Skeletal muscle tissue (tissue), 4 donors: ENCODE measurements around the gene BOLL. TPM values are rescaled to one million over a fixed set of nuclear protein-coding genes. Genes with fewer than 3 reads are reported as not detected.
"Not testable (repeated sequence)": the region's sequence is repeated elsewhere in the genome, so short reads cannot be mapped to it uniquely, and the experiment has no call there.

Experiments
- H3K27ac ChIP-seq: one replicate; pipeline ENCODE4 v1.7.0; 2013; ENCODE audit warnings: mild to moderate bottlenecking, low read depth, low read length, inconsistent platforms
- H3K27me3 ChIP-seq, 3 donors: one replicate each; pipeline ENCODE4 v1.7.0; 2013; ENCODE audit warnings: low read length in 3 of 3; ENCODE audit not compliant: control insufficient read depth in 3 of 3, insufficient read depth in 3 of 3
- H3K36me3 ChIP-seq, 3 donors: one replicate each; pipeline ENCODE4 v1.7.0; 2013; ENCODE audit warnings: low read length in 3 of 3; ENCODE audit not compliant: control insufficient read depth in 3 of 3, insufficient read depth in 3 of 3
- H3K4me1 ChIP-seq, 3 donors: one replicate each; pipeline ENCODE4 v1.7.0; 2013; ENCODE audit warnings: low read length in 3 of 3, mild to moderate bottlenecking in 3 of 3; ENCODE audit not compliant: control insufficient read depth in 3 of 3, insufficient read depth in 3 of 3
- H3K4me3 ChIP-seq, 3 donors: one replicate each; pipeline ENCODE4 v1.7.0; 2013; ENCODE audit warnings: low read length in 3 of 3
- H3K9ac ChIP-seq, 3 donors: one replicate each; pipeline ENCODE4 v1.7.0; 2013; ENCODE audit warnings: low read length in 3 of 3, mild to moderate bottlenecking in 3 of 3, moderate library complexity in 2 of 3, low read depth in 1 of 3
- H3K9me3 ChIP-seq, 3 donors: one replicate each; pipeline ENCODE4 v1.7.0; 2013; ENCODE audit warnings: low read length in 3 of 3; ENCODE audit not compliant: control insufficient read depth in 3 of 3
- total RNA-seq: library from RNA; depleted of rRNA; stranded (reverse); fragments of >200 nt; gene quantifications from one replicate; pipeline ENCODE4 v1.2.3, GENCODE V29; 2014
- donor health status: Osteomylitis.

The BOLL gene
- total RNA-seq, 1 donor from 2014 or later = 2.6 TPM

- H3K27ac ChIP-seq = no peak overlapping the region
- no peaks in the 10 kb centered on the region for H3K9me3 ChIP-seq
- H3K9ac ChIP-seq = peak overlapping the region; percentile 80 to 86 (median 83)
- H3K4me3 ChIP-seq = peak overlapping the region; percentile 82 to 99 (median 96)
- H3K27me3 ChIP-seq = no peaks in the 10 kb centered on the region
- peaks cover 0 to 3% (median 0%) of the 10 kb centered on the region in 3 donors for H3K36me3 ChIP-seq
- peaks cover 29 to 38% (median 32%) of the 10 kb centered on the region in 3 donors for H3K4me1 ChIP-seq
Measured at GRCh38 chr2:197707316-197708213, 77.6 kb downstream of the BOLL start.

GRCh38 chr2:197706839-197707207 lies 78.3 kb downstream of the BOLL start:
- no peak overlapping the region for H3K27ac ChIP-seq
- no peaks in the 10 kb centered on the region for H3K9me3 ChIP-seq
- peak overlapping the region; percentile 82 to 99 (median 96) for H3K4me3 ChIP-seq
- peak overlapping the region; percentile 80 to 86 (median 83) for H3K9ac ChIP-seq
- no peaks in the 10 kb centered on the region for H3K27me3 ChIP-seq
- H3K4me1 ChIP-seq = peaks cover 29 to 38% (median 32%) of the 10 kb centered on the region in 3 donors
- H3K36me3 ChIP-seq = peaks cover 0 to 3% (median 0%) of the 10 kb centered on the region in 3 donors

- H3K27ac ChIP-seq = no peak overlapping the region
- peak overlapping the region; percentile 82 to 99 (median 96) for H3K4me3 ChIP-seq
- H3K27me3 ChIP-seq = no peaks in the 10 kb centered on the region
- H3K4me1 ChIP-seq = peaks cover 29 to 38% (median 32%) of the 10 kb centered on the region in 3 donors
- H3K9me3 ChIP-seq = no peaks in the 10 kb centered on the region
- H3K36me3 ChIP-seq = no peaks in the 10 kb centered on the region
- H3K9ac ChIP-seq = peak overlapping the region; percentile 80 to 86 (median 83)
Measured at GRCh38 chr2:197705912-197706838, 78.9 kb downstream of the BOLL start.

DNA sequence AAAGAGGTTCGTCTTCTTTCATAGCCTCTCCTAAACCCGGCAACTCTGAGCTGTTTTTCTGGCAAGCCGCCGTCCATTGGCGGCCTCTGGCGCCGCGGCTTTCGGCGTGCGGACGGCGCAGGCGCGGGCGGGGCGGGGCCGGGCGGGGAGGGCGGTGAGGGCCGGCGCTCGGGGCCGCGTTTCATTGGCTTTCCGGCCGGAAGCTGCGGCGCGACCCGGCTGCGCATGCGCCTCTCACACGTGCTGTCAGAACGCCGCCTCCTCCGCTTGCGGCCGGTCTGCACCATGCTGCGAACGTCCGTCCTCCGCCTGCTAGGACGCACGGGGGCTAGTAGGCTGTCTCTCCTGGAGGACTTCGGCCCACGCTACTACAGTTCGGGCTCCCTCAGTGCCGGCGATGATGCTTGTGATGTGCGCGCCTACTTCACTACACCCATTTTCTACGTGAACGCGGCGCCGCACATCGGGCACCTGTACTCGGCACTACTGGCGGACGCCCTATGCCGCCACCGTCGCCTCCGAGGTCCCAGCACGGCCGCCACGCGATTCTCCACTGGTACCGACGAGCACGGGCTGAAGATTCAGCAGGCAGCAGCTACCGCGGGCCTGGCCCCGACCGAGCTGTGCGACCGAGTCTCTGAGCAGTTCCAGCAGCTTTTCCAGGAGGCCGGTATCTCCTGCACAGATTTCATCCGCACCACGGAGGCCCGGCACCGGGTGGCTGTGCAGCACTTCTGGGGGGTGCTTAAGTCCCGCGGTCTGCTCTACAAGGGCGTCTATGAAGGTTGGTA lies 79.8 kb downstream of the BOLL start, which contains the start of gene MARS2:
Gene MARS2, plus strand, starts transcription at position 249 of the 791 bp plus-strand sequence. Its CDS starts 37 bp downstream, at position 286.
- peaks cover 29 to 38% (median 32%) of the 10 kb centered on the region in 3 donors for H3K4me1 ChIP-seq
- peak within 1 kb of the TSS; percentile 84 to 86 (median 86) for H3K9ac ChIP-seq
- H3K4me3 ChIP-seq = peak within 1 kb of the TSS; percentile 82 to 99 (median 96)
- H3K27me3 ChIP-seq = no peaks in the 10 kb centered on the region
- H3K27ac ChIP-seq = peak within 1 kb of the TSS; percentile 79
- no peaks in the 10 kb centered on the region for H3K36me3 ChIP-seq
- H3K9me3 ChIP-seq = no peaks in the 10 kb centered on the region

DNA sequence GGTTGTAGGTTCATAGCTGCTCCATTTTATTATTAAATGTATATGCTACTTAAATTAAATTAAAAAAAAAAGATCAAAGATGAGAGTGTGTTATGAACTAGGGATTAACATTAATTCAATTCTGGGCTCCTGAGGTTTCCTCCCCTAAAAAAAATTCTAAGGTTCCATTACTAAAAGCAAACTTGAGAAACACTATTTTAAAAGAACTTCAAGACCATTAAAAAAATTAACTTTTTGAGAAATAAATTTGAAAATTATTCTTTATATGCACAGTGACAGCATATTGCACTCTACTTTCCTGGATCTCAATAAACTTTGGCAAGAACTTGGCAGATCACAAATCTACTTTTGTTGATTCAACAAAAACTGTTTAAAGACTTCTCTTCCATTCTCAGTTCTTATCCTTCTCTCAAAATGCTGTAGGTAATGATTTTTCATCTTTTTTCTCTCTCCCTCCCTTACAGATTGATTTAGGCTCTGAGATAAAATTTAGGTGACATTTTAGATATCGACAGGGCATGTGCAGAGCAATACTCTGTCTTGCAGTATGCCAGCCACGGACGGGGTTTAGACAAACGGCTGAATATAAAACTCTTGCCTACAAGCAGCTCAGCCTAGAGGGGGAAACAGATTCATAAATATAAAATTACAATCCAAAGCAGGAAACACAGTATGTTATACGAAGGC lies 80.5 kb downstream of the BOLL start:
- Histone ChIP-seq H3K9ac (peak overlapping the region; percentile 74 to 86 (median 84)), H3K27ac (peak overlapping the region; percentile 79), H3K4me1 (peaks cover 29 to 38% (median 32%) of the 10 kb centered on the region in 3 donors), H3K9me3 (no peaks in the 10 kb centered on the region), H3K27me3 (no peaks in the 10 kb centered on the region), H3K4me3 (peak overlapping the region; percentile 60 to 81 (median 80)), H3K36me3 (no peaks in the 10 kb centered on the region)

- Histone ChIP-seq H3K9me3 (no peaks in the 10 kb centered on the region), H3K4me3 (no peak overlapping the region), H3K9ac (no peak overlapping the region), H3K4me1 (peaks cover 2 to 10% (median 7%) of the 10 kb centered on the region in 3 donors), H3K36me3 (no peaks in the 10 kb centered on the region), H3K27ac (no peak overlapping the region), H3K27me3 (no peaks in the 10 kb centered on the region)
Measured at GRCh38 chr2:197700960-197701359, 84.2 kb downstream of the BOLL start.

- not testable (repeated sequence) for H3K9me3 ChIP-seq, H3K4me3 ChIP-seq, H3K9ac ChIP-seq, H3K36me3 ChIP-seq, H3K27me3 ChIP-seq, H3K4me1 ChIP-seq, H3K27ac ChIP-seq
Measured at GRCh38 chr2:197699724-197700123, 85.4 kb downstream of the BOLL start.

DNA sequence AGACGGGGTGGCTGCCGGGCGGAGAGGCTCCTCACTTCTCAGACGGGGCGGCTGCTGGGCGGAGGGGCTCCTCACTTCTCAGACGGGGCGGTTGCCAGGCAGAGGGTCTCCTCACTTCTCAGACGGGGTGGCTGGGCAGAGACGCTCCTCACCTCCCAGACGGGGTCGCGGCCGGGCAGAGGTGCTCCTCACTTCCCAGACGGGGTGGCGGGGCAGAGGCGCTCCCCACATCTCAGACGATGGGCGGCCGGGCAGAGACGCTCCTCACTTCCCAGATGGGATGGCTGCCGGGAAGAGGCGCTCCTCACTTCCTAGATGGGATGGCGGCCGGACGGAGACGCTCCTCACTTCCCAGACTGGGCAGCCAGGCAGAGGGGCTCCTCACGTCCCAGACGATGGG lies 88.5 kb downstream of the BOLL start:
- H3K9me3 ChIP-seq, H3K27me3 ChIP-seq, H3K27ac ChIP-seq: not testable (repeated sequence)

DNA sequence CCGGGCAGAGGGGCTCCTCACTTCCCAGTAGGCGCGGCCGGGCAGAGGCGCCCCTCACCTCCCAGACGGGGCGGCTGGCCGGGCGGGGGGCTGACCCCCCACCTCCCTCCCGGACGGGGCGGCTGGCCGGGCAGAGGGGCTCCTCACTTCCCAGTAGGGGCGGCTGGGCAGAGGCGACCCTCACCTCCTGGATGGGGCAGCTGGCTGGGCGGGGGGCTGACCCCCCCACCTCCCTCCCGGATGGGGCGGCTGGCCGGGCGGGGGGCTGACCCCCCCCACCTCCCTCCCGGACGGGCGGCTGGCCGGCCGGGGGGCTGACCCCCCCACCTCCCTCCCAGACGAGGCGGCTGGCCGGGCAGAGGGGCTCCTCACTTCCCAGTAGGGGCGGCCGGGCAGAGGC lies 89.1 kb downstream of the BOLL start:
- H3K27me3 ChIP-seq, H3K36me3 ChIP-seq, H3K4me1 ChIP-seq, H3K9ac ChIP-seq, H3K27ac ChIP-seq, H3K4me3 ChIP-seq, H3K9me3 ChIP-seq: not testable (repeated sequence)

More for the DNA sequence above, 88.5 kb downstream of the BOLL start:
- not testable (repeated sequence) for H3K36me3 ChIP-seq, H3K4me3 ChIP-seq, H3K4me1 ChIP-seq, H3K9ac ChIP-seq
